ENCODE results near the gene A1BG. TPM values are rescaled to one million over a fixed set of nuclear protein-coding genes. Genes with fewer than 3 reads are reported as not detected.

A1BG gene
- total and polyA plus RNA-seq, 2 of the 13 experiments (the other 11 are each of a cell fraction or from before 2014, with no cell fraction given) = 14.7 to 41.4 TPM

DNA sequence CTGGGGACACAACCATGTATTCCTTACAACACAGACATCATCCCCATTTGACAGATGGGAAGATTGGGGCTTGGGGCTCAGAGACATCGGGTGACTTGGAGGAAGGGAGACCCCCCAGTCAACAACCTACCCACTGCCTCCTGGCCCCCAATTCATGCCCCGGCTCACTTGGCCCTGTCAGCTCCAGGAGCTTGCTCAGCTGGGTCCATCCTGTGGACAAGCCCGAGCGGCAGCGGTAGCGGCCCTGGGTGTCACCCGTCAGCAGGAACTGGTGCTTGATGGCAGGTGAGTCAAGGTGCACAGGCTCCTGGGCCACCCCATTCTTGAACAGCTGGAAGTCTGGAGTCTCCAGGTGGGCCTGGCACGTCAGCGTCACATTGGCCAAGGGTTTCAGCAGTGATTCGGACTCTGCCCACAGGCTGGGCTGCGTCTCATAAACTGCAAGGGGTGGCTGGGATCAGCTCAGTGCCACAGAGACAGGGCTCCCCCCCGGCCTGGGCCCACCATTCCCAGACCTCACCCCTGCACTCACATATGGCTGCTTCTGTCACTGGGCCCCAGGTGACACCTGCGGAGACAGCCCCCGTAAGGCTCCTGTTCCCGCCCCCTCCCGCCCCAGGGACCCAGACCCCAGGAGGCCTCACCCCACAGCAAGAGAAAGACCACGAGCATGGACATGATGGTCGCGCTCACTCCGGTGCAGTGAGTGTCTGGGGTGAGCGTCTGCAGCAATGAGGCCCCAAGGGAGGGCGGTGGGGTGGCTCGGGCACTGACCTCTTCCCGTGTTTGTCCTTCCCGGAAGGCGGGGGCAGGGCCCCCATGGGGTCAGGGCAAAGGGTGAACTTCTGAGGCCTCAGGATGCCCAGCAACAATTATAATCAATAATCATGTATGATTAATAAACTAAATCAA is at the start of gene A1BG (continued):
- TF ChIP-seq, protein P1, sequence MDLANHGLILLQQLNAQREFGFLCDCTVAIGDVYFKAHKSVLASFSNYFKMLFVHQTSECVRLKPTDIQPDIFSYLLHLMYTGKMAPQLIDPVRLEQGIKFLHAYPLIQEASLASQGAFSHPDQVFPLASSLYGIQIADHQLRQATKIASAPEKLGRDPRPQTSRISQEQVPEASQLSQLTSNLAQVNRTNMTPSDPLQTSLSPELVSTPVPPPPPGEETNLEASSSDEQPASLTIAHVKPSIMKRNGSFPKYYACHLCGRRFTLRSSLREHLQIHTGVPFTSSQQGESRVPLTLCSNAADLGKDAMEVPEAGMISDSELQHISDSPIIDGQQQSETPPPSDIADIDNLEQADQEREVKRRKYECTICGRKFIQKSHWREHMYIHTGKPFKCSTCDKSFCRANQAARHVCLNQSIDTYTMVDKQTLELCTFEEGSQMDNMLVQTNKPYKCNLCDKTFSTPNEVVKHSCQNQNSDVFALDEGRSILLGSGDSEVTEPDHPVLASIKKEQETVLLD (CRISPR knock-in tag; IDR thresholded peaks at IDR 0.05; ENCODE audit: low read depth) = no peak
- TF ChIP-seq, protein P2, sequence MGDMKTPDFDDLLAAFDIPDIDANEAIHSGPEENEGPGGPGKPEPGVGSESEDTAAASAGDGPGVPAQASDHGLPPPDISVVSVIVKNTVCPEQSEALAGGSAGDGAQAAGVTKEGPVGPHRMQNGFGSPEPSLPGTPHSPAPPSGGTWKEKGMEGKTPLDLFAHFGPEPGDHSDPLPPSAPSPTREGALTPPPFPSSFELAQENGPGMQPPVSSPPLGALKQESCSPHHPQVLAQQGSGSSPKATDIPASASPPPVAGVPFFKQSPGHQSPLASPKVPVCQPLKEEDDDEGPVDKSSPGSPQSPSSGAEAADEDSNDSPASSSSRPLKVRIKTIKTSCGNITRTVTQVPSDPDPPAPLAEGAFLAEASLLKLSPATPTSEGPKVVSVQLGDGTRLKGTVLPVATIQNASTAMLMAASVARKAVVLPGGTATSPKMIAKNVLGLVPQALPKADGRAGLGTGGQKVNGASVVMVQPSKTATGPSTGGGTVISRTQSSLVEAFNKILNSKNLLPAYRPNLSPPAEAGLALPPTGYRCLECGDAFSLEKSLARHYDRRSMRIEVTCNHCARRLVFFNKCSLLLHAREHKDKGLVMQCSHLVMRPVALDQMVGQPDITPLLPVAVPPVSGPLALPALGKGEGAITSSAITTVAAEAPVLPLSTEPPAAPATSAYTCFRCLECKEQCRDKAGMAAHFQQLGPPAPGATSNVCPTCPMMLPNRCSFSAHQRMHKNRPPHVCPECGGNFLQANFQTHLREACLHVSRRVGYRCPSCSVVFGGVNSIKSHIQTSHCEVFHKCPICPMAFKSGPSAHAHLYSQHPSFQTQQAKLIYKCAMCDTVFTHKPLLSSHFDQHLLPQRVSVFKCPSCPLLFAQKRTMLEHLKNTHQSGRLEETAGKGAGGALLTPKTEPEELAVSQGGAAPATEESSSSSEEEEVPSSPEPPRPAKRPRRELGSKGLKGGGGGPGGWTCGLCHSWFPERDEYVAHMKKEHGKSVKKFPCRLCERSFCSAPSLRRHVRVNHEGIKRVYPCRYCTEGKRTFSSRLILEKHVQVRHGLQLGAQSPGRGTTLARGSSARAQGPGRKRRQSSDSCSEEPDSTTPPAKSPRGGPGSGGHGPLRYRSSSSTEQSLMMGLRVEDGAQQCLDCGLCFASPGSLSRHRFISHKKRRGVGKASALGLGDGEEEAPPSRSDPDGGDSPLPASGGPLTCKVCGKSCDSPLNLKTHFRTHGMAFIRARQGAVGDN (CRISPR knock-in tag; IDR thresholded peaks at IDR 0.05) = peak; percentile 64
- TF ChIP-seq, protein P3, sequence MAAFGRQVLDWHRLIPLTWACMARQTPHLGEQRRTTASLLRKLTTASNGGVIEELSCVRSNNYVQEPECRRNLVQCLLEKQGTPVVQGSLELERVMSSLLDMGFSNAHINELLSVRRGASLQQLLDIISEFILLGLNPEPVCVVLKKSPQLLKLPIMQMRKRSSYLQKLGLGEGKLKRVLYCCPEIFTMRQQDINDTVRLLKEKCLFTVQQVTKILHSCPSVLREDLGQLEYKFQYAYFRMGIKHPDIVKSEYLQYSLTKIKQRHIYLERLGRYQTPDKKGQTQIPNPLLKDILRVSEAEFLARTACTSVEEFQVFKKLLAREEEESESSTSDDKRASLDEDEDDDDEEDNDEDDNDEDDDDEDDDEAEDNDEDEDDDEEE (CRISPR knock-in tag; IDR thresholded peaks at IDR 0.05) = no peak
- TF ChIP-seq, protein P4, sequence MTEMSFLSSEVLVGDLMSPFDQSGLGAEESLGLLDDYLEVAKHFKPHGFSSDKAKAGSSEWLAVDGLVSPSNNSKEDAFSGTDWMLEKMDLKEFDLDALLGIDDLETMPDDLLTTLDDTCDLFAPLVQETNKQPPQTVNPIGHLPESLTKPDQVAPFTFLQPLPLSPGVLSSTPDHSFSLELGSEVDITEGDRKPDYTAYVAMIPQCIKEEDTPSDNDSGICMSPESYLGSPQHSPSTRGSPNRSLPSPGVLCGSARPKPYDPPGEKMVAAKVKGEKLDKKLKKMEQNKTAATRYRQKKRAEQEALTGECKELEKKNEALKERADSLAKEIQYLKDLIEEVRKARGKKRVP (CRISPR knock-in tag; IDR thresholded peaks at IDR 0.05) = no peak
- TF ChIP-seq ZNF30 (CRISPR knock-in tag; IDR thresholded peaks at IDR 0.05) (no peak), SIX1 (CRISPR knock-in tag; IDR thresholded peaks at IDR 0.05; ENCODE audit: borderline replicate concordance) (no peak), ZNF20 (CRISPR knock-in tag; IDR thresholded peaks at IDR 0.05) (no peak), ATAD3A (CRISPR knock-in tag; IDR thresholded peaks at IDR 0.05) (no peak), REPIN1 (CRISPR knock-in tag; IDR thresholded peaks at IDR 0.05; ENCODE audit: borderline replicate concordance, low read depth) (no peak)
- TF ChIP-seq, protein P5, sequence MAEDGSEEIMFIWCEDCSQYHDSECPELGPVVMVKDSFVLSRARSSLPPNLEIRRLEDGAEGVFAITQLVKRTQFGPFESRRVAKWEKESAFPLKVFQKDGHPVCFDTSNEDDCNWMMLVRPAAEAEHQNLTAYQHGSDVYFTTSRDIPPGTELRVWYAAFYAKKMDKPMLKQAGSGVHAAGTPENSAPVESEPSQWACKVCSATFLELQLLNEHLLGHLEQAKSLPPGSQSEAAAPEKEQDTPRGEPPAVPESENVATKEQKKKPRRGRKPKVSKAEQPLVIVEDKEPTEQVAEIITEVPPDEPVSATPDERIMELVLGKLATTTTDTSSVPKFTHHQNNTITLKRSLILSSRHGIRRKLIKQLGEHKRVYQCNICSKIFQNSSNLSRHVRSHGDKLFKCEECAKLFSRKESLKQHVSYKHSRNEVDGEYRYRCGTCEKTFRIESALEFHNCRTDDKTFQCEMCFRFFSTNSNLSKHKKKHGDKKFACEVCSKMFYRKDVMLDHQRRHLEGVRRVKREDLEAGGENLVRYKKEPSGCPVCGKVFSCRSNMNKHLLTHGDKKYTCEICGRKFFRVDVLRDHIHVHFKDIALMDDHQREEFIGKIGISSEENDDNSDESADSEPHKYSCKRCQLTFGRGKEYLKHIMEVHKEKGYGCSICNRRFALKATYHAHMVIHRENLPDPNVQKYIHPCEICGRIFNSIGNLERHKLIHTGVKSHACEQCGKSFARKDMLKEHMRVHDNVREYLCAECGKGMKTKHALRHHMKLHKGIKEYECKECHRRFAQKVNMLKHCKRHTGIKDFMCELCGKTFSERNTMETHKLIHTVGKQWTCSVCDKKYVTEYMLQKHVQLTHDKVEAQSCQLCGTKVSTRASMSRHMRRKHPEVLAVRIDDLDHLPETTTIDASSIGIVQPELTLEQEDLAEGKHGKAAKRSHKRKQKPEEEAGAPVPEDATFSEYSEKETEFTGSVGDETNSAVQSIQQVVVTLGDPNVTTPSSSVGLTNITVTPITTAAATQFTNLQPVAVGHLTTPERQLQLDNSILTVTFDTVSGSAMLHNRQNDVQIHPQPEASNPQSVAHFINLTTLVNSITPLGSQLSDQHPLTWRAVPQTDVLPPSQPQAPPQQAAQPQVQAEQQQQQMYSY (CRISPR knock-in tag; IDR thresholded peaks at IDR 0.05) = no peak
- TF ChIP-seq, protein P6, sequence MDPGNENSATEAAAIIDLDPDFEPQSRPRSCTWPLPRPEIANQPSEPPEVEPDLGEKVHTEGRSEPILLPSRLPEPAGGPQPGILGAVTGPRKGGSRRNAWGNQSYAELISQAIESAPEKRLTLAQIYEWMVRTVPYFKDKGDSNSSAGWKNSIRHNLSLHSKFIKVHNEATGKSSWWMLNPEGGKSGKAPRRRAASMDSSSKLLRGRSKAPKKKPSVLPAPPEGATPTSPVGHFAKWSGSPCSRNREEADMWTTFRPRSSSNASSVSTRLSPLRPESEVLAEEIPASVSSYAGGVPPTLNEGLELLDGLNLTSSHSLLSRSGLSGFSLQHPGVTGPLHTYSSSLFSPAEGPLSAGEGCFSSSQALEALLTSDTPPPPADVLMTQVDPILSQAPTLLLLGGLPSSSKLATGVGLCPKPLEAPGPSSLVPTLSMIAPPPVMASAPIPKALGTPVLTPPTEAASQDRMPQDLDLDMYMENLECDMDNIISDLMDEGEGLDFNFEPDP (CRISPR knock-in tag; conservative IDR thresholded peaks at IDR 0.05) = no peak
- TF ChIP-seq, protein P7, sequence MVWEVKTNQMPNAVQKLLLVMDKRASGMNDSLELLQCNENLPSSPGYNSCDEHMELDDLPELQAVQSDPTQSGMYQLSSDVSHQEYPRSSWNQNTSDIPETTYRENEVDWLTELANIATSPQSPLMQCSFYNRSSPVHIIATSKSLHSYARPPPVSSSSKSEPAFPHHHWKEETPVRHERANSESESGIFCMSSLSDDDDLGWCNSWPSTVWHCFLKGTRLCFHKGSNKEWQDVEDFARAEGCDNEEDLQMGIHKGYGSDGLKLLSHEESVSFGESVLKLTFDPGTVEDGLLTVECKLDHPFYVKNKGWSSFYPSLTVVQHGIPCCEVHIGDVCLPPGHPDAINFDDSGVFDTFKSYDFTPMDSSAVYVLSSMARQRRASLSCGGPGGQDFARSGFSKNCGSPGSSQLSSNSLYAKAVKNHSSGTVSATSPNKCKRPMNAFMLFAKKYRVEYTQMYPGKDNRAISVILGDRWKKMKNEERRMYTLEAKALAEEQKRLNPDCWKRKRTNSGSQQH (CRISPR knock-in tag; IDR thresholded peaks at IDR 0.05; ENCODE audit: low read depth) = no peak
